Activated T-cell treated with anti-CD3 and anti-CD28 coated beads for 48 hours (primary cell): ENCODE data around the gene EIF2B1.
A peak's percentile ranks its signal among the peaks of the same experiment; 100 is the strongest.
"Not testable (repeated sequence)": the region's sequence is repeated elsewhere in the genome, so short reads cannot be mapped to it uniquely, and the experiment has no call there.

Experiments used
- DNase-seq: peaks from one replicate; pipeline ENCODE4 v3.0.0-alpha.2; 2020; ENCODE audit warnings: low read depth

The EIF2B1 gene

DNA sequence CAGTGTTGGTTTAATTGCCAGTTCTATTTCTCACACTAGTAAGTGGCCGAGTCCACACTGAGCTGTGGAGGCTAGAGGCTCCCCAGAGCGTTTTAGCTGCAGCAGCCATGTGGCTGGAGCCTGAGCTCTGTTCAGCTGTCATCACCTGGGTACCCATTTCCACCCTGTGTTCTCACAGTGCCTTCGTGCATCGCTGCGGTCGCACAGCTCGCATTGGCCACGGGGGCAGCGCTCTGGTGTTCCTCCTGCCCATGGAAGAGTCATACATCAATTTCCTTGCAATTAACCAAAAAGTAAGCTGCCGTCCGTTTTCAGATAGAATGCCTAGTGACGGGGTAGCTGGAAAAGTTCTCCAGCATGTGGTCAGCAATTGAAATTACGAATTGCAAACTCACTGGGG lies 15.9 kb downstream of the EIF2B1 start:
- DNase-seq, result no peak

DNA sequence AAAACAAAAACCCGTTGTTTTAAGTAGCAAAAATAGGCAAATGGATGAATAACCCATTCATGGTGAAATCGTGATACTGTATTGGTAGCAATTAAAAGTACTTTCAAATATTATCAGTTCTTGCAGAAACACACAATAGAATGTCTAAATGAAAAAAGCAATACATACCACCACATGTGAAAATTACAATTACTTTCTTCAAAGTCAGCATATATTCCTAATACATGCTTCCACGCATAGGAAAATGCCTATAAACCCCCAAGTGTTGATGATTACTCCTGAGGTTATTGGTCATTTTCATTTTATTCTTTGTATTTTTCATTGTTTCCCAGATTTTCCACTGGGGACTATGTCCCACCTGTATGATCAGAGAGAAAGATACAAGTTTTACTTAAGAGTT lies 16.3 kb downstream of the EIF2B1 start:
- no peak for DNase-seq

DNA sequence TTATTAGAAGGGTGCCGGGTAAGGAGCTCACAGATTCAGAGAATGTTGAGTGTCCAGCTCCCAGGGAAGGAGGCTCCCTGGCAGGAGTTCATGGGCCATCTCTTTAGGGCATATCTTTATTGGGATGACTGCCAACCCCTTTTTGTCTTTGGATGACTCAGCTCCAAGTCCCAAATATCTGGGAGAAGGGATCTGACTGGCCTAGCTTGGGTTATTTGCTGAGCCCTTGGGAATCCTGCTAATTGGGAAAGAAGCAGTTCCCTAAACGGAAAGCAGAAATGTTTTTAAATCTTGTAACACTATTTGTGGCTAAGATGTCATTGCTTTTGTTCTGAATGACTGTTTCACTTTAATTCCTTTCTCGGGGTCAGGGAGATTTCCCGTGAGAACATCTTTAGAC lies 19.0 kb downstream of the EIF2B1 start:
- DNase-seq, result no peak

DNA sequence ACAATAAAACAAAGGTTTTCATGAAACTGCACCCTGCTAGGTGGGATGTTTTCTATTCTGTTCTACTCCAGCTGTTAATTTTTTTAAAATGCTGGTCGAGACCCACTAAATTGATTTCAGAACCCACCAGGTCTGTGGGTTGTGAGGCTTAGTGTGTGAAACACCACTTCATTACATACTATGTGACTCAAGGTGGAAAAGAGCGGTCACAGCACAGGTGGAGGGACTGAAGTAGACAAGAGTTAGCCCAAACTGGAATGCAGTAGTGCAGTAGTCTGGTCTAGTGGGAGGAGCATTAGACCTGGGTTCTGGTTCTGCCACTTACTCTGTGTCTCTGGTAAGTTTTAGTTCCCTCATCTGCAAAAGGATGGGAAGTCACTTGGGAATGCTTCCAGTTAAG lies 19.4 kb downstream of the EIF2B1 start:
- no peak for DNase-seq

DNA sequence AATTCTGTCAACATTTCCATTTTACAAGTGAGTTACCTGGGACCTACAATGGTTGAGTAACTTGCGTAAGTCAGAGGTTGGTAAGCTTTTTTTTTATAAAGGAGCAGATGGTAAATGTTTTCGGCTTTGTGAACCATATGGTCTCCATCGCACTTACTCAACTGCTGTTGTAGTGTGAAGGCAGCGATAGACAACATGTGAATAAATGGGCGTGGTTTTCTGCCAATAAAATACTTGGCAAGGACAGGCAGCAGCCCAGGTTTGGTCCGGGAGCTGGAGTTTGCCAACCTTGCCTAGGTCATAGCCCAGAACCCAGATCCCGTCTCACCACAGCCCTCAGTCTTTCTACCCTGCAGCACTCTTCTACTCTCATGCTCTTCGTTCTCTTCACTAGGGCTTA lies 25.3 kb downstream of the EIF2B1 start:
- no peak for DNase-seq

DNA sequence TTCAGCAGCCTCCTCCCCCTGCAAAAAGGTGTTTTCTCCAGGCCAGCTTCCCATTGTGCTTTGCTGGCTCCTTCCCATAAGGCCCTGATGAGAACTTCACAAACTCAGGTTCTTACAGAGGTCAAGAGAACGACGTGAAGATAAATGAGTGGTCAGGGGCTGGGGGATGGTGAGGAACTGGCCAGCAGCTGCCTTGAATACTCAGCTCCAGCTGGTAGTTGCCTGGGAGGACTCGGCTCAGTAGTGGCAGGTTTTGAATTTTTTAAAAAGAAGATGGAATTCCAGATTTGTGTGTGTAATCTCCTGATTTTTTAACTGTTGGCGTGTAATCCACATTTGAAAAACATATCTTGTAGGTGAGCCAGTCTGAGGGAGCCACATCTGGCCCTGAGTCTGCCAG lies 25.7 kb downstream of the EIF2B1 start:
- DNase-seq, result no peak

DNA sequence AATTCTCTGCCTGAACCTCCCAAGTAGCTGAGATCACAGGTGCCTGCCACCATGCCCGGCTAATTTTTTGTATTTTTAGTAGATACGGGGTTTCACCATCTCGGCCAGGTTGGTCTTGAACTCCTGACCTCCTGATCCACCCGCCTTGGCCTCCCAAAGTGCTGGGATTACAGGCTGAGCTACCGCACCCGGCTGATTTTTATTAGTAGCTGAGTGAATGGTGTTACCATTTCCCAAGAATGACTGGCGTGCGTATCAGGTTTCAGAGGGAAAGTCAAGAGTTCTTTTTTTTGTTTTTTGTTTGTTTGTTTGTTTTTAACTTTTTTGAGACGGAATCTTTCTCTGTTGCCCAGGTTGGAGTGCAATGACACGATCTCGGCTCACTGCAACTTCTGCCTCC lies 30.0 kb downstream of the EIF2B1 start:
- not testable (repeated sequence) for DNase-seq

DNA sequence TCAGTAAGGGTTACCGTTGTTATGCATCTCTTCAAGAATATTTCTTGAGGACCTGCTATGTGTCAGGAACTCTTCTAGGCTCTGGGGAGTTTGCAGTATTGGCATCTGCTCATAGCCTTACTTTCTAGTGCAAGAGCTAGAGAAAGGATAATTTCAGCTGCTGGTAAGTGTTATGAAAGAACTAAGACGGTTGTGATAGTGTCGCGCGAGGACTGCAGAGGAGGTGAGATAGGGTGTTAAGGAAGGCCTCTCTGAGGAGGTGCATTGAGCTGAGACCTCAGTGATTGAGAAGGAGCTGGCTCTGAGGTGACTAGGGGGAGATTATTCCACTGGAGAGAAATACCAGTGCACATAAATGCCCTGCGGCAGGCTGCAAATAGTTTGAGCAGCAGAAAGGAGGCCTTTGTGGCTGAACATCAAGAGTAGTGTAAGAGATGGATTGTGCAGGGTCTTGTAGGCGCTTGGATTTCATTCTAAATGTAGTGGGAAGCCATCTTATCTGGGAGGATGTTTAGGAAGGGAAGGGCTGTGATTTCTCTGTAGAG lies 30.8 kb downstream of the EIF2B1 start:
- no peak for DNase-seq

DNA sequence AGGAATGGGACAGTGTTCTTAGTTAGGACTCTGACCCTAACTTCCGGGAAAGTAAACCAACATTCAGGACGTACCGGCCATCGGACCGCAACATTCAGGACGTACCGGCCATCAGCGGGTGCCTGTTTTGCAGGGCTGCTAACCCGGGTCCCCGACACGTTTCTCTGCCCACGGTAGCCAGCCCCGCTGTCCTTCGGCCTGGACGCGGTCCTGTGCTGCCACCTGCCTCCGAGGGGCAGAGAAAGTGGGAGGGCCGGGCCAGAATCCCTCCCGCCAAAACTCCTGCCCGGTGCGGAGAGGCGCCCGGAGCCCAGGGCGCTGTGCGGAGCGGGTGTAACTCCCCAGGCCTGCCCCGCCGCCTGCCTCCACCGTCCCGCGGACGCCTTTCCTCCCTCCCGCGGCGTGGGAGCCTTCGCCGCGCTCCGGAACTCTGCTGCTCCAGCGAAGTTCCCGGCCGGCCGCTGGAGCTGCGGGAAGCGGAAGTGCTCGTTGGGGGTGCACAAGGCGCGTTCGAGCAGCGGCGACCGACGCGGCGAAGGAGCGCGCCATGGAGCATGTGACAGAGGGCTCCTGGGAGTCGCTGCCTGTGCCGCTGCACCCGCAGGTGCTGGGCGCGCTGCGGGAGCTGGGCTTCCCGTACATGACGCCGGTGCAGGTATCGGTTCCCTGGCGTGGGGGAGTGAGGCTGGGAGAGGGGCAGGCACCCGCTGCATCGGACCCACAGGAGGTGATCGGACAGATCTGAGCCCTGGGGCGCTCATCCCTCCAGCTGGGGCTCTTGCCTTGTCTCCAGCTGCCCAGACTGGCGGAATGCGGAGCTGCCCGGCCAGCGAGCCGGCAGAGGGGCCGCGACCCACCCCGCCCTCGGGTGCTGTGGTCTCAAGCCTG lies 31.6 kb downstream of the EIF2B1 start, which contains the start of gene DDX55:
Gene DDX55, plus strand, starts transcription at position 498 of the 888 bp plus-strand sequence. Its CDS starts 50 bp downstream, at position 548.
- DNase-seq, result peak; percentile 84

DNA sequence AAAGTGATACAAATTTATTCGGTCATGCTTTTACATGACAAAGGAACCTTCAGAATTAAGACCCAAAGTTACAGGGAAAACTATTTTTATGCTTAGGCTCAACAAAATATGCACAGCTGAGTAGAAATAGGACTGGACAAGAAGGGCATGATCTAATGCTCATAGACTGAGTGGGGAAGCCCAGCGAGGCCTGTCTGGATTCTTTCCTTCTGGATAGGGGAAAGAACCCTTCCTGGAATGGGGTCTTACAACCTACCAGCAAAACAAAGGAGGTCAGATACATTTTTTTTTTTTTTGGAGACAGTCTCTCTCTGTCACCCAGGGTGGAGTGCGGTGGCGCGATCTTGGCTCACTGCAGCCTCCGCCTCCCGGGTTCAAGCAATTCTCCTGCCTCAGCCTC lies 33.8 kb downstream of the EIF2B1 start:
- no peak for DNase-seq

DNA sequence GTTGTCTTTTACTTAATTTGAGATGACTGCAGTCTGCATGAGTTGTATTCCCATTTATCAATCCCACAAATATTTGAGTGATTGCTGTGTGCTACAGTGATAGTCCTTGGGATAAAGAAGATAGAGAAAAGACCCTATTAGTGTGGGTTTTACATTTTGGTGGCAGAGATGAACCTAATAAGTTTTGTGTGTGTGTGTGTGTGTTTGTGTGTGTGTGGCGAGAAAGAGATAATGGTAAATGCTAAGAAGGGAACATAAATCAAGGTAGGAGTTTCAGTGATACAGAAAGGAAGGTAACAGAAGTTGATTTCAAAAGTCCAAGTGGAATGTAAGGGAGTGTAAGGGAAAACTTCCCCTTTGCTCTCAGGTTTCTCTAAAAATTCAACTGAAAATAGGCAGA lies 34.2 kb downstream of the EIF2B1 start:
- no peak for DNase-seq

DNA sequence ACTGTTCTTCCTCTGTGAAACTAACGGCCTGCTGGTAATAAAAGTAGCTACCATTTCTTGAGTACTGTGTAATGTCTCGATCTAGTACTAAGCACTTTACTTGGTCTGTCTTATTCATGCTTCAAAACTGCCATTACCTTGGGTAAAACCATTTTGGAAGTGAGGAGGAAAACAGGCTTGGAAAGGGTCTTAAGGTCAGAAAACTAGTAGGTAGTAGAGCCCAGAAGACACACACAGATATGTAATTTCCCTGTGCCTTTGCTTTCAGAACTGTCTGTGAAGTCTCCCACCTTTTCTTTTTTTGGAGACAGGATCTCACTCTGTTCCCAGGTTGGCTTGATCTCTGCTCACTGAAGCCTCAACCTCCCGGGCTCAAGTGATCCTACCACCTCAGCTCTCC lies 35.0 kb downstream of the EIF2B1 start:
- no peak for DNase-seq

DNA sequence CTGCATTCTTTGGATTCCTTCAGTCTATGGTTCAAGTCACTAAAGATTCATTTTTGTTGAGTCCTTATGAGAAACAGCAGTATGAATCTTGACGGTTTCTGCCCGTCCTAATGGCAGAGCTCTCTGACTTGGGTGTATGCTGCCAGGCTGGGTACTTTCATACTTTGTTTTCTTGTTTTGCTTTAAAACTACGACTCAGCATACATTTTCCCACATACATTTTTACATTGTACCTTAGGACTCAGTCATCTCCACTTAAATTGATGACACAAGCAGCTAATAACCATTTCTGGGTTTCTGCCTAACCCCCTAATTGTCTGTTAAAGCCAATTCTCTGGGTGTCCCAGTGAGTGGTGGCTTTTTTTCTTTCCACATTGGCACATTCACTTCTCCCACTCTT lies 36.4 kb downstream of the EIF2B1 start:
- no peak for DNase-seq

DNA sequence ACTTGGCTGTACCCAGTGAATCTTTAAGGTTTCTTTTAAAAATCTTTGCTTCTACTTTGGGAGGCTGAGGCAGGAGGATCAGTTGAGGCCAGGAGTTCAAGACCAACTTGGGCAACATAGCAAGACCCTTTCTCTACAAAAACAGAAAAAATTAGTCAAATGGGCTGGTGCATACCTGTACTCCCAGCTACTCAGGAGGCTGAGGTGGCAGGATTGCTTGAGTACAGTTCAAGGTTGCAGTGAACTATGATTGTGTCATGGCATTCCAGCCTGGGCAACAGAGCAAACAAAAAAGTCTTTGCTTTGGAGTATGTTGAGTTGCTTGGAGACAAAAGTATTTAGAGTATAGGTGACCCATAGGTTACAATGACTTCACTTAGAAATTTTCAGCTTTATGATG lies 37.8 kb downstream of the EIF2B1 start:
- no peak for DNase-seq

DNA sequence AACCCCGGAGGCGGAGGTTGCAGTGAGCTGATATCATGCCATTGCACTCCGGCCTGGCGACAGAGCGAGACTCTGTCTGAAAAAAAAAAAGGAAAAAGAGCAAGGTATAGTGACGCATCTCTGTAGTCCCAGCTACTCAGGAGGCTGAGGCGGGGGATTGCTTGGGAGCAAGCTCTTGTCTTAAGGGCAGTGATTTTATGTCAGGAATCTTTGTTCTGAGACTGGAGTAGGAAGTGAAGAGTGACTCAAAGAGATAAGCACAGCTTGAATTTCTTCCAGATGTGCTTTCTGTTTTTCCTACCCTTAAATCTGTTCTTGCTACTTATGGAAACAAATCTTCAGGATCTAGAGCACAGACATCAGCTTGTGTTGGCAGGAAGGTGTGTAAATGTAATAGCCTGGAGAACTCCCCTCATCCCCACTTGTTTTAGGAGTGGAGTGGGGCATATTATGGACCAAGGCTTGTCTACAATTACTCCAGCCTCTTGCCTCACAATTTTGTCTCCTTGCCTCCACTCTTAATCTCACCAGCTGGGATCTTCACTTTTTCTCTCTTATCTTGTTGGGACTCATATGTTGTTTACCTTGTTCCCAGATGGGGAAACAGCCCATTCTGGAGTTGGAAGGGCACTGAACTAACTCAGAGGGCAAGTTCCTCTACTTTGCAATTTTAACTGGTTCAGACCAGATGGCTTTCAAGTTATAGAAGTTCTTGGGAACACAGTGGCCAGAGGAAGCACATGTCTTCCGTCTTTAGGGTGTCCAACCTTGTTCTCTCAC lies 41.6 kb downstream of the EIF2B1 start:
- DNase-seq, result no peak

DNA sequence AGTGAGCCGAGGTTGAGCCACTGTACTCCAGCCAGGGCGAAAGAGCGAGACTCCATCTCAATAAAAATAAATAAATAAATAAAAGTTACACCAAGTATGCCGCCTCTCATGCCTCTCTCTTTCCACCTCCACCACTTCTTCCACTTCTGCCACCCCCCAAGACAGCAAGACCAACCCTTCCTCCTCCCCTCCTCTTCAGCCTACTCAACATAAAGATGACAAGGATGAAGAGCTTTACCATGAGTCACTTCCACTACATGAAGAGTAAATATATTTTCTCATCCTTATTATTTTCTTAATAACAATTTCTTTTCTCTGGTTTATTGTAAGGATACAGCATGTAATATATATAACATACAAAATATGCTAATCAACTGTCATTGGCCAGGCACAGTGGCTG lies 52.7 kb downstream of the EIF2B1 start:
- DNase-seq, result no peak

DNA sequence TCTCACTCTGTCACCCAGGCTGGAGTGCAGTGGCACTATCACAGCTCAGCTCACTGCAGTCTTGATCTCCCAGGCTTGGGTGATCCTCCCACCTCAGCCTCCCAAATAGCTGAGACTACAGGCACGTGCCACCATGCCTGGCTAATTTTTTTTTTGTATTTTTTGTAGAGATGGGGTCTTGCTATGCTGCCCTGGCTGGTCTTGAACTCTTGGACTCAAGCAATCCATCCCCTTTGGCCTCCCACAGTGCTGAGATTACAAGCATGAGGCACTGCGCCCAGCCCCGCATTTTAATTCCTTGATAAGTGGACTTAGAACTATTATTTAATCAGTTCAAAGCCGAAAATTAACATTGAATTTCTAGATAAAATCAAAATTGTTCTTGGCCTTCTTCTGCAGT lies 54.7 kb downstream of the EIF2B1 start:
- not testable (repeated sequence) for DNase-seq

DNA sequence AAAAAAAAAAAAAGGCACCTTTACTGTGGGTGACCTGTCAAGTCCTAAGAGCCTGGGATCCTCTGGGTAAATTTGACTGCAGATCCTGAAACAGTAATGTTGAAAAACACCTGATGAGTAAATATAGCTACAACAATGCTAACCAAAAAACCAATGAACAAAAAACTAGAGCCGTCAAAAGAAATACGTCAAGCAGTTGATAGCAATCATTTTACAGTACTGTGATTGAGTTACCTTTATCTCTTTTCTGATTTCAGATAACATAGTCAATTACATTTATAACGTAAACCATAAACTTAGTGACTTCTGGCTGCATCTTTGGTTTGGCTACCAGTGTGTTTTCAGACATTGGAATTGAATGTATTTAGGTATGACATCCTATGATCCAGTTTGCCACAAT lies 55.2 kb downstream of the EIF2B1 start:
- no peak for DNase-seq

DNA sequence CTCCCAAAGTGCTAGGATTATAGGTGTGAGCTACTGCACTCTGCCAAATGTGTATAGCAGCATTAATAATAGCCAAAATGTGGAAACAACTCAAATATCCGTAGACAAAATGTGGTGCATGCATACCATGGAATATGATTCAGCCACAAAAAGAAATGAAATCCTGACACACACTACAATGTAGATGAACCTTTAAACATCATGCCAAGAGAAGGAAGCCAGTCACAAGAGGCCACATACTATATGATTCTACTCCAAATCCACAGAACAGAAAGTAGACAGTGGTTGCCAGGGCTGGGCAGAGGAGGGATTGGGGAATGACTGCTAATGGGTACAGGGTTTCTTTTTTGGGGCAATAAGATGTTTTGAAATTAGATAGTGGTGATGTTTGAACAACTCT lies 56.9 kb downstream of the EIF2B1 start:
- no peak for DNase-seq

DNA sequence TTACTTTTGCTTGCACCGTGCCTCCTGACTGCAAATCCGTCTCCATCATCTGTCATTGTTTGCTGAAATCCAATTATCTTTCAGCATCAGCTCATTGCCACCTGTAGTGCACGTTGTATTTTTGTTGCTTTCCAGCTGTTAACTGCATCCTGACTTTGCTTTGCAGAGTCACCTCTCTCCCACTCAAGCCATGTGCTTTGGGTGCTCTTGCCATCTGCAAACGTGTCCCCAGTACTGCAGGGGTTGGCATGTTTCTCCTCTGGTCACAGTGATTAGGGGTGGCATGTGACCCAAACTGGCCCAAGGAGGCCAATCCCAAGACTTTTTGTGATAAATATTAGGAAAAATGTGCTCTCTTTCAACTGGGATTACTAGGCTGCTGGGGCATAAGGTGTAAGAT lies 59.6 kb downstream of the EIF2B1 start:
- no peak for DNase-seq

DNA sequence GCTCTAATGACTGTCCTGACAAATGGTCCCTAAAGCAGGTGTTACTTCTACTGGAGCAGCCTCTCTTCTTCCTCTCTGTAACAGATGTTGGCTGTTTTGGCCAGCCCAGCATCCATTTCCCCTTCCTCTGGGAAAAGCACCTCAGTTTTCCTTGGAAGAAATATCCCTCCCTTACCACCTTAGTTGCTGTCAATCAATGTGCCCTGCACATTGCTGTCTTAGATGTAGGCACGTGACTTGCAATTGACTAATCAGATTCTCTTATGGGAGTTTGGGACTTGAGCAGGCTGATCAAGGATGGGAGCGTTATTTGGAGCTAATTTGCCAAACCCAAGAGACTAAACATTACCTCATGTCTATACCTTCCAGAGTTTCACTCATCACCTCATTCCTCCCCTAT lies 61.1 kb downstream of the EIF2B1 start:
- no peak for DNase-seq

DNA sequence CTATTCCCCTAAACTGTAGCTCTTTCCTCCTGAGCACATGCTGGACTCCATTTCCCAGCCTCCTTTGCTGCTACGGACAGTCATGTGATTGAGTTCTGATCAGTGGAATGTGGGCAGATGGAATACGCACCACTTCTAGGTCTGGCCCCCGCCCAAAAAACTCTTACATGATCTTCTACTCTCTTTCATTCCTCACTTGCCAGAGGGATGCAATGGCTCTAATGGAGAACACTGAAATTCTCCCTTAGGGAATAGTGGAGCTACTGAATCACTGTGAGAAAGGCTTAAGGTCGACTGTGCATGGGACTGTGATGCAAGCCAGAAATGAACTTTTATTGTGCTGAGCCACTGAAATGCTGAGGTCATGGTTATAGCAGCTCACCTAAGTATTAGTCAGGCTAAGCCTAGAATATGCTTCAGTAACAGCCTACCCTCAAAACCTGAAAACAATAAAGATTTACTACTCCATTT lies 62.1 kb downstream of the EIF2B1 start:
- DNase-seq, result no peak
